ENCODE results near the gene TAB2. TPM values are rescaled to one million over a fixed set of nuclear protein-coding genes. Genes with fewer than 3 reads are reported as not detected.

TAB2 gene
- total RNA-seq, 3 donors from 2014 or later: 57.1 to 124 (median 70.2) TPM

GRCh38 chr6:149284904-149285303 lies 32.6 kb upstream of the TAB2 start:
- no peak overlapping the region for H3K4me3 ChIP-seq
- DNase-seq (no peak), ATAC-seq (no peak)
- intact Hi-C loops (cut with DNase I, micrococcal nuclease): no loop called here
- no peaks in the 10 kb centered on the region for H3K36me3 ChIP-seq (ENCODE audit: low read depth)
- TF ChIP-seq CTCF (IDR thresholded peaks at IDR 0.05): no peak
- H3K4me1 ChIP-seq (ENCODE audit: low read depth): no peaks in the 10 kb centered on the region
- no peaks in the 10 kb centered on the region for H3K9me3 ChIP-seq

DNA sequence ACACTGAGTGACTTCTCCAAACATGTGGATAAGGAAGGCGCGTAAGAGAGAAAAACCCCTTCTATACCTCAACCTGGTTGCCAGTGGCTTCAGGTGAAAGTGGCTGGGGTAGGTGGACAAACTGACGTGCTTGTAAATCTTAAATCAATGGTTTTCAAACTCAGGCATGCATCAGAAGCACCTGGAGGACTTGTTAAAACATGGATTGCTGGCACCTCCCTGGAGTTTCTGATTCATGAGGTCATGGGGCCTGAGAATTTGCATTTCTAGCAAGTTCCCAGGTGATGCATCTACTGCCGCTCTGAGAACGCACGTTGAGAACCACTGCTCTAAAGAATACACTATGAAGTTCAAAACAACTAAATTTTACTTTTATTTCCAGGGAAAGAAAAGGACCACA lies 31.9 kb upstream of the TAB2 start:
- no peak for DNase-seq
- intact Hi-C loops (cut with DNase I, micrococcal nuclease): no loop called here
- ATAC-seq: no peak
- Histone ChIP-seq H3K36me3 (ENCODE audit: low read depth) (no peaks in the 10 kb centered on the region), H3K9me3 (no peaks in the 10 kb centered on the region), H3K4me3 (no peak overlapping the region), H3K4me1 (ENCODE audit: low read depth) (no peaks in the 10 kb centered on the region)
- no peak for TF ChIP-seq CTCF (IDR thresholded peaks at IDR 0.05)

DNA sequence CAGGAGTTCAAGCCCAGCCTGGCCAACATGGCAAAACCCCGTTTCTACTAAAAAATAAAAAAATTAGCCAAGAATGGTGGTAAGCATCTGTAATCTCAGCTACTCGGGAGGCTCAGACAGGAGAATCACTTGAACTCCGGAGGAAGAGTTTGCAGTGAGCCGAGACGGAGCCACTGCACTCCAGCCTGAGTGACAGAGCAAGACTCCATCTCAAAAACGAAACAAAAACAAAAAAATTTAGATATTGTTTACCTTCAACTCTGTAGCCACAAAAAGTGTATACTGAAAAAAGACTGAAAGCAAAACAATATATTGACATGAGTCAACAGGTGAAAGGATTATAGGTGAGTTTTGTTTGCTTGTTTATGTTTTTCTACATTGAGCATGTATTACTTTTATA lies 30.6 kb upstream of the TAB2 start:
- H3K4me3 ChIP-seq: no peak overlapping the region
- ATAC-seq (no peak), DNase-seq (no peak)
- H3K4me1 ChIP-seq (ENCODE audit: low read depth): no peaks in the 10 kb centered on the region
- no peak for TF ChIP-seq CTCF (IDR thresholded peaks at IDR 0.05)
- no peaks in the 10 kb centered on the region for H3K36me3 ChIP-seq (ENCODE audit: low read depth)
- no peaks in the 10 kb centered on the region for H3K9me3 ChIP-seq
- intact Hi-C loops (cut with DNase I, micrococcal nuclease): no loop called here

DNA sequence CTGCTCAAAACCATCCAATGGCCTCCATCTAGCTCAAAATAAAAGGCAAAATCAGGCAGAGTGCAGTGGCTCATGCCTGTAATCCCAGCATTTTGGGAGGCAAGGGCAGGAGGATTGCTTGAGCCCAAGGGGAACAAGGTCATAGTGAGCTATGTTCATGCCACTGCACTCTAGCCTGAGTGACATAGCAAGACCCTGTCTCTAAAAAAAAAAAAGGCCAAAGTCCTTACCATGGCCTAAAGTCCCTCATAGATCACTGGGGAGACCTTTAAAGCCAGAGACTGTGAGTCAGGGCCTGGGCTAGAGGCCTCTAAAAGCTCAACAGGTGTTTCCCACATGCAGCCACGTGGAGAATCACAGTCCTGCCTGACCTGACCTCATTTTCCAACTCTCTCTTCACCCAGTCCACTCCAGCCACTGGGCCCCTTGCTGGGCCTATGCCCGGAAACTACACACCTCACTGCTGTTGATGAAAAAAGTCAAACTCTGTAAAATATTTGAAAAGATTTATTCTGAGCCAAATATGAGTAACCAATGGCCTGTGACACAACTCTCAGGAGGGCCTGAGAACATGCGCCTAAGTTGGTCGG lies 28.2 kb upstream of the TAB2 start:
- no peaks in the 10 kb centered on the region for H3K9me3 ChIP-seq
- H3K36me3 ChIP-seq (ENCODE audit: low read depth): no peaks in the 10 kb centered on the region
- no peak overlapping the region for H3K4me3 ChIP-seq
- H3K4me1 ChIP-seq (ENCODE audit: low read depth): no peaks in the 10 kb centered on the region
- intact Hi-C loops (cut with DNase I, micrococcal nuclease): no loop called here
- no peak for ATAC-seq
- no peak for DNase-seq
- no peak for TF ChIP-seq CTCF (IDR thresholded peaks at IDR 0.05)

DNA sequence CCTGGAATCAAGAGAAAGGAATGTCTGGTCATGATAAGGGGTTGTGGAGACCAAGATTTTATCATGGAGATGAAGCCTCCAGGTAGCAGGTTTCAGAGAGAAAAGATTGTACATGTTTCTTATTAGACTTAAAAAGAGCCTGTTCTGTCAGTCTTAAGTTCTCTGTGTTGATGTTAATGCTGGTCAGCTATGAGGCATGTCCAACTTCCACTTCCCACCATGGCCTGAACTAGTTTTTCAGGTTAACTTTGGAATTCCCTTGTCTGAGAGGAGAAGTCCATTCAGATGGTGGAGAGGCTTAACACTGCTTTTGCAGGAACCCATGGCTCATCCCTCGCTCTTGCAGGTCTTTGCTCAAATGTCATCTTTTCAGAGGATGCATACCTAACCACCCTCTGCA lies 27.5 kb upstream of the TAB2 start:
- intact Hi-C loops (cut with DNase I, micrococcal nuclease): no loop called here
- ATAC-seq: no peak

More for the DNA sequence above, 27.5 kb upstream of the TAB2 start:
- no peak overlapping the region for H3K4me3 ChIP-seq
- no peaks in the 10 kb centered on the region for H3K9me3 ChIP-seq
- H3K4me1 ChIP-seq (ENCODE audit: low read depth): no peaks in the 10 kb centered on the region
- H3K36me3 ChIP-seq (ENCODE audit: low read depth): no peaks in the 10 kb centered on the region
- TF ChIP-seq CTCF (IDR thresholded peaks at IDR 0.05): no peak
- no peak for DNase-seq

Measured in mucosa of descending colon (tissue), 3 donors.